Coronary artery (tissue), 2 donors: Measurements from ENCODE around the gene PAM16.
"Not testable (repeated sequence)": the region's sequence is repeated elsewhere in the genome, so short reads cannot be mapped to it uniquely, and the experiment has no call there.

Experiments used
- DNase-seq: peaks from one replicate; pipeline ENCODE4 v3.0.0-alpha.2; 2017; ENCODE audit warnings: low spot score
- H3K27ac ChIP-seq, 2 donors: fragments of 200-600 bp; sonication (generic); one replicate each; pipeline ENCODE4 v1.5.1; 2016 to 2019
- H3K4me3 ChIP-seq: fragments of 200-600 bp; sonication (generic); 2 replicates; pipeline ENCODE4 v1.5.1; 2016; ENCODE audit warnings: mild to moderate bottlenecking, moderate library complexity
- CTCF ChIP-seq: fragments of 200-600 bp; sonication (generic); IDR thresholded peaks from one replicate; pipeline ENCODE4 v1.5.1; 2019; ENCODE audit warnings: antibody characterized with exemption

Gene PAM16

GRCh38 chr16:4350787-4351659 lies at the start of gene PAM16:
TSS of gene PAM16 (minus strand) at chr16:4351321. CDS start at chr16:4351234, 87 bp downstream.
- peak; percentile 97 for DNase-seq
- H3K27ac ChIP-seq: peak within 1 kb of the TSS; percentile 54 to 92
- TF ChIP-seq CTCF: no peak
- peak within 1 kb of the TSS; percentile 97 for H3K4me3 ChIP-seq

- DNase-seq: no peak
- no peak for TF ChIP-seq CTCF
- Histone ChIP-seq H3K4me3 (no peak overlapping the region), H3K27ac (no peak overlapping the region)
These were observed 48.0 kb upstream of the PAM16 start for GRCh38 chr16:4399001-4399730.

GRCh38 chr16:4395055-4395726 lies 44.1 kb upstream of the PAM16 start:
- no peak overlapping the region for H3K27ac ChIP-seq

DNA sequence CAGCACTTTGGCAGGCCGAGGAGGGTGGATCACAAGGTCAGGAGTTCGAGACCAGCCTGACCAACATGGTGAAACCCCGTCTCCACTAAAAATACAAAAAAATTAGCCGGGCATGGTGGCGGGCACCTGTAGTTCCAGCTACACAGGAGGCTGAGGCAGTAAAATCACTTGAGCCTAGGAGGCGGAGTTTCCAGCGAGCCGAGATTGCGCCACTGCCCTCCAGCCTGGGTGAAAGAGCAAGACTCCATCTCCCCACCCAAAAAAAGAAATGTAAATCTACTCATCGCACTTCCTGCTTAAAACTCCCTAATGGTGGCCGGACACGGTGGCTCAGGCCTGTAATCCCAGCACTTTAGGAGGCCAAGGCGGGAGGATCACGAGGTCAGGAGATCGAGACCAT lies 42.7 kb upstream of the PAM16 start:
- DNase-seq: not testable (repeated sequence)
- H3K27ac ChIP-seq: peak overlapping the region; percentile 74 to 88

More at GRCh38 chr16:4395055-4395726, 44.1 kb upstream of the PAM16 start:
- H3K4me3 ChIP-seq: no peak overlapping the region
- no peak for TF ChIP-seq CTCF
- no peak for DNase-seq

GRCh38 chr16:4393240-4393600 lies 42.1 kb upstream of the PAM16 start:
- DNase-seq: peak; percentile 79

More for the DNA sequence above, 42.7 kb upstream of the PAM16 start:
- H3K4me3 ChIP-seq: not testable (repeated sequence)

DNA sequence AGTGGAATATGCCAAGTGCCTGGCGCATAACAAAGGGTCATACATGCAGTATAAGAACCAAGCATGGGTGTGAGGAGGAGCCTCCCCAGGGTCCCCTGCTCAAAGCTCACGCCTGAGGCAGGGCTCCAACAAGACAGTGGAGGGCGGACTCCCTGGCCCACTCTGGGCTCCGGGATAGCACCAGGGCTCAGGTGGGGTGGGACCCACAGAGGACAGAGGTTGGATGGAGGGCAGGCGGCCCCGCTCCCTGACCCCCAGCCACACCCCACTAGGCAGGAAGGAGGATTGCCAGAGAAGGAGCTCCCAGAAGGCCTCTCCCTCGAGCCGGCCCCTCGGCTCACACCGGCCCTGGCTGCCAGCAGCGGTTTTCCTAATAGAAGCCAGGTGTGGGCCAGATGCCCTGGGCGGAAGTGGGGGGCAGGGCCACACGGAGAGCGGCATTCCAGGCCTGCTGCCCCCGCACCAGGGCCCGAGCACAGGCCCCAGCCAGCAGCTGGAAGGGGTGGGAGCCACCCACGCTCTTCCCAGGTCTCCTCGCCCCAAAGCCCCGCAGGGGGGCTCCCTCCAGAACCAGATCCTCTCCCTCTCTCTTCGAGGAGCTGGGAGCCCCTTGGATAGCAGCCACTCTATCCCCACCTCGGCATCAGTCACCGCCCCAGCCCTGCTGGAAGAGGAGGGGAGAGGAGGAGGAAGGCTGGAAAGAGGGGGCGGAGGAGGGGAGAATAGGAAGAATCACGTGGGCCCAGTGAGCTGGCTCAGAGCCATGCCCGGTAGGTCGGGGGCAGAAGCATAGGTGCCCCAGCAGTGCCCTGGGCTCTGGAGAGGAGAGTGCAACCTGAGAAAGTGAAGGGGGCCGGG lies 41.5 kb upstream of the PAM16 start:
- peak; percentile 77 for DNase-seq
- H3K4me3 ChIP-seq: no peak overlapping the region
- no peak for TF ChIP-seq CTCF
- H3K27ac ChIP-seq: peak overlapping the region; percentile 74 to 88

More at GRCh38 chr16:4393240-4393600, 42.1 kb upstream of the PAM16 start:
- no peak for TF ChIP-seq CTCF
- H3K27ac ChIP-seq: peak overlapping the region; percentile 74 to 88
- no peak overlapping the region for H3K4me3 ChIP-seq
